ENCODE results near the gene NSFL1C.
A peak's percentile ranks its signal among the peaks of the same experiment; 100 is the strongest.

Gene NSFL1C

DNA sequence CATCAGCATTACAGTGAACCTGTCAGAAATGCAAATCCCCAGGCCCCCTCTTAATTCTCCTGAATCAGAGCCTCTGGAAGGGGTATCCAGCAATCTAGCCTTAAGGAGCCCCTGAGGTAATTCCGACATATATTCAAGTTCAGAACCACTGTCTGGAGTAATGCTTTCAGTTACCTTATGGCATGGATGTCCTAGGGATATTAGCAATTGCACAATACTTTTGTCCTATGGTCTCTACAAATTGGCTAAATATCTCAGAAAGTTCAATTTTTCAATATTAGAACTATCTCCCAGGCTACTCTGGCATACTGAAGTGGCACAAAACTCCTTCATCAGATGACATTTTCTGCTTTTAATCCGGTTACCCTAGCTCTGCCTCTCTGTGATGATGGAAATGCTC, 6.4 kb downstream of the NSFL1C start:
- no peak for DNase-seq (ENCODE audit: low spot score)

DNA sequence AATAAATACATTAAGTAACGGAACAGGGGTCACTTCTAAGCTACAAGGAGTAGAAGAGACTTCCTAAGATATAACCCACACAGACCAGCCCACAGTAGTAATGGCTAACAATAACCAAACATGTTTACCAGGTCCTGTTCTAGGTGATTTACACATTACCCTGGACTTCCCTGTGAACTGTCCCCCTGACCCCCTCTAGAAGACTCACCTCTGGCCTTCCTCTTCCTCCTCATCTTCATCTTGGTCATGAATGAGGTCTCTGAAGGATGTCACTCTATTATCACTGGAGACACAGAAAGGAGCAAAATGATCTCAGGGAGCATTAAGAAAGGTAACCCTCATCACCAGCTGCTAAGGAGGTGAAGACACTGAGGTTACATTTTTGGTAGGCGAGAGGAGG, 8.7 kb downstream of the NSFL1C start:
- DNase-seq (ENCODE audit: low spot score) = no peak

DNA sequence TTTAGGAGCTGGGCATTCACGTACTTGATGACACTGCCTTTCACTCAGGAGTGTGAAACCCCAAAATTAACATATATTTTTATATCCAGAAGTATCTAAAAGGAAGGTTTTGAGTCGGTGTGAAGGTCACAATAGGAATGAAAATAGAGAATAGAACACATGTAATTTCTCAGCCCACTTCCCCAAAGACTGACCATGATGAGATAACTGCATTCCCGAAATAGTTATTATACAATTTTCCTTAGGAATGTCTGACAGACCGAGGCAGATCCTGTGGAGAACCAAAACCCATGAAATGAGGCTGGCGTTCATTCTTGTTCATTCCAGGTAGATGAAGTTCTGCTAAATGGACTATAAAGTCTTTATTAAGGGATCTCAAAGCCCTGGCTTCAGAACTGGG, 10.3 kb downstream of the NSFL1C start:
- no peak for DNase-seq (ENCODE audit: low spot score)

DNA sequence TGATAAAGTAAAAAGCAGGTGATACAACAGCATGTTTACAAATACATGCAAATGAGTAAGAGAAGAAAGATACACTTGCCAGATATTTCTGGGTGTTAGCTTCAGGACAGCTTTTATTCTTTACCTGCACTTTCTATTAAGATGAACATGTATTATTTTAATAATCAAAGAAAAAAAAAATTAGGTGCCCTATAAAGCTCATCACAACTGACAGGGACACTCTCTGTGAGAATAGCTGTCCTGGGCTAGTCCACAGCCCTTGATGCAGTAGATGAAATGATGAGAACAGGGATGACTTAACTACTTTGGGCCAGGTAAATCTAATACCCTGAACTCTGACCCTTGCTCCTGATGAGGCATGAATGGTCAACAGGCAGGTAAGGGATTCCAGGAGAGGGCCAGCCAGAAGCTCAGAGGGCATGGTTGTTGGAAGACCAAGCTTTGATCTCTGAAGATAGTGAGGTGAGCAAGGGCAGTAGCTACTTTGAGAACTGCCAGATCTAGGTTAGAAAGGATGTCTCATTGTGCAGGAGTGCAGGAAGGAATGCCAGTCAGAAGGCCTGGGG, 15.6 kb downstream of the NSFL1C start:
- no peak for DNase-seq (ENCODE audit: low spot score)

DNA sequence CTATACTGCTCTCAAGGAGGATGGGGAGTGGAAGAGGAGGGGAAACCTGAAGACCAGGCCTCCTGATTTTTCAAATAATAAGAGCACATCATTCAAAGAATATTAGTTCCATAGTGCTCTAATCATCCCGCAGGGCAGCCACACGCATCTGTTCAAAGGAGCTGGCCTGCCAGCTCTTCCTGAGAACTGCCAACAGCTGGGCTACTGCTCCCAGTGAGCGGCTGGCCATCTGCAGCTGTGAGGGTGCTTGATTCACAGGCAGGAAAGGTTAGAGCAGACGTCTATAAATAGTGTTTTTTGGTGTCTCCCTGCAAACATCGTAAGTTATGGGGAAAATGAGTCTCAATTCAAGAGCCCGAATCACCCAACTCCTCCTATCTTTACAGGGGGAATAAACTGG, 17.3 kb downstream of the NSFL1C start:
- DNase-seq (ENCODE audit: low spot score) = no peak

DNA sequence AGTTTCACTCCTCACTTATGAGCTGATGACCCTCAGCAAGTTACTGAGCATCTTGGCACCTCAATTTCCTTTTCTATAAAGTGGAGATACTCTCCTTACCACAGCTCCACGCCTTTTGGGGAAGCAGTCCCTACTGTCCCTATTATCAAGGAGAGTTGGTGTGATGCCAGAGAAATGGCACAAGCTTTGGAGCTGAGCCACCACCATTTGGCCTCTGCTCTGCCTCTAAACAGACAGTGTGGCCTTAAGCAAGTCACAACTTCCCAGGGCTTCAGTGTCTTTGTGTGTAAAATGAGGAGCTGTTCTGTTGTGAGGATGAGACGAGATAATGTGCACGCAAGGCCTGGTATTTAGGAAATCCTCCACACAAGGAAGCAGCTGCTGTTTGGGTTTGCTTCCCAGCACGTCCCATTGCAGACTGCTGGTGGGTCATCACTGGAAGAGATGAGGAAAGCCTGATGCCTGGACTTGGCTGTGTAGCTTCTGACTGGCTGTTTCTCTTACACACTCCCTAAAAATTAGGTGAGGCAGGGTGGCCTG, 18.5 kb downstream of the NSFL1C start:
- no peak for DNase-seq (ENCODE audit: low spot score)

DNA sequence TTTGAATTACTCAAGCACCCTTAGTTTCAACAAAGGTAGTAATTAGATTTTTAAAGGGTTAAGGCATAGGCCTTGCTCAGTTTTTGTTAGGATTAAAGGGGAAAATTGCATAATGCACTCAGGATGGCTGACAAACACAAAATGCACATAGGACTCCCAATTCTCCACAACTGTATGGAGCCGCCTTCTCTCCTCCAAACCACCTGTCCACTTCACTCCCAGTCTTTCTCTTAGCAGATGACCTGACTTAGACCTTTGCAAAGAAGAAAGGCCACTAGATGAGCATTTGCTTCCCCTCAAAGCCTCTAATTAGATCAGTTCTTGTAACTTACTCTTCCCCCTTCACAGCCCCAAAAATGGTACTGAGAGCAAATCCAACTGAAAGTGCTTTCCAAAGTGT, 20.1 kb downstream of the NSFL1C start:
- DNase-seq (ENCODE audit: low spot score) = no peak

DNA sequence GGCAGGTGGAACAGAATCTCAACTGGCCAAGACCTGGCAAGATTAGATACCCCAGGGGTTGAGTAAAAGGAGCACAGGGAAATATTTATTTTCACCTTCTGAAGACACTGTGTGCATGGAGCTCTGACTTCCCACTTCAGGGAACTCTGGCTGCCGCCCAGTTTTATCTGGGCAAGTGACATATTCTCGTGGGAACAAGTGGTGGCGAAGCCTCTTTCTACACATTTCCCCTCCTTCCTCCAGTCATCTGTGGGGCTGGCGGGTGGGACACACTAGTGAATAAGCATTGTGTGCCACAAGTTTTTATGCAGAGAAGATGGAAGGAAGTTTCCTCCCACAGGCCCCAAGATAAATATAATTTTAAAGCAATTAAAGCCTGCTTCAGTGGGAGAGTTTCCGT, 23.6 kb downstream of the NSFL1C start:
- DNase-seq (ENCODE audit: low spot score) = no peak

DNA sequence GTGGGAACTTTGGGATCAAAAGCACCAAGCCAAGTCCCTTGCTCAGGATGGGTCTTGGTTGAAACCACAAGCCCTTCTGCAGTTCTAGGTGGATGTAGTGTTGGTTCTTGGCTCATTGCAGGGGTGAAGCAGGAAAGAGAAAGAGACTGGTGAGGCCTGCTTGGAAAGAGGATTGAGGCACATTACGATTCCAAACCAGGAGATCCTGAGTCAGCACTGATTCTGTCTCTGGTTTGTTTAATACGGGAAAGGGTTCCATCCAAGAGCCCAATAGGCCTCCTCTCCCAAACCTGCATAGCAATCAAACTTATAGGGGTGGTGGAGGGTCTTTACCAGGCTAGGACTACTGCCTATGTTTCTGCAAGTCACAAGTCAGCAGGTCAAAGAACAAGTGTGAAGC, 24.3 kb downstream of the NSFL1C start:
- no peak for DNase-seq (ENCODE audit: low spot score)

DNA sequence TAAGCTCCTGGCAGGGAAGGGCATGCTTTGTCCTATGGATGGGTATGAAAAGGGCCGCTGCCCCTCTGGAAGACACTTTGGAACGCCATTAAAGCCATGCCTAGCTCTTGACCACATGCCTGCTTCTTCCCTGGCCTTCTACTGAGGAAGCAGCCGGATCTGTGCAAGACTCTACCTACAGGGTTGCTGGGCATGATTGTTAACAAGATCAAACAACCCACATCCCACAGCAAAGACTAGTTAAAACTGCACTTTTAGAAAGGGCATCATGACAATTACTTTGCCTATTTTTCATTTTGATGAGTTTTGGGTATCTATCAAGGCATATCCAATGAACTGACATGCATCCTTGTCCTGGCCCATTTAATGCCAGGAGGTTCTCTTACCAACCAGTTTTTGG, 25.5 kb downstream of the NSFL1C start:
- no peak for DNase-seq (ENCODE audit: low spot score)

DNA sequence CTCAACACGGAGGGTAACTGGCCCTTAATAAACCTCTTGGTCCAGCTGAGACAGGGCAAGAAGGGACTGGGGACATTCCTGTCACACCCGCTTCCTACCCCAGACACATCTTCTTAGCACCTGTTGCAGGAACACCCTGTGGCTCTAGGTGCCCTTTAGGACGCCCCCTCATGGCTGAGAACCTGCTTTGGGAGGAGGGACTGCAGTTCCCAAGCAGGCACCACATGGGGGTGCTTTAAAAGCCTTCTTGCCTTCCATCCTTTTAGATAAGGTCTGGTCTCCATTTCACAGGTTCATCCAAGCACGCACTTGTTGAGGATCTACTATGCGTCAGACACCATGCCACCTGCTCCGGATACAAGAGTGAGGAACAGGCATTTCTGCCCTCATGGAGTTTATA, 26.6 kb downstream of the NSFL1C start:
- peak; percentile 5 for DNase-seq (ENCODE audit: low spot score)

DNA sequence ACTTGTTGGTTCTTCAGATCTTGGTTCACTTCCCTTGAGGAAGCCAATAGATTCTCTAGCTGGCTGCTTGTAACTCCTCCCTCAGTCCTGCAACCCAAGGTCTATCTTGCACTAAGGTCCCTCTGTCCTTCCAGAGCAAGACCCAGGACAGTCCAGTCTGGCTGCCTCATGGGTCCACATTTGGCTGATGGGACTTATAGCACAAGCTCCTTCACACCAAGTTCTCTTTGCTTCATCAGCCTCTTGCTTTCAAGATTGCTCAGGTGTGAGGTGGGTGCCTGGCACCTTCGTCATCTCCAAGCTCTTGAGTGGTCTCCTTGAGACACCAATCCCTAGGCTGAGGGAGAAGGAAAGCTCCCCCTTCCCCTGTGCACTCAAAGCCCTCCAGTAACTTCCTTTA, 28.3 kb downstream of the NSFL1C start:
- no peak for DNase-seq (ENCODE audit: low spot score)

DNA sequence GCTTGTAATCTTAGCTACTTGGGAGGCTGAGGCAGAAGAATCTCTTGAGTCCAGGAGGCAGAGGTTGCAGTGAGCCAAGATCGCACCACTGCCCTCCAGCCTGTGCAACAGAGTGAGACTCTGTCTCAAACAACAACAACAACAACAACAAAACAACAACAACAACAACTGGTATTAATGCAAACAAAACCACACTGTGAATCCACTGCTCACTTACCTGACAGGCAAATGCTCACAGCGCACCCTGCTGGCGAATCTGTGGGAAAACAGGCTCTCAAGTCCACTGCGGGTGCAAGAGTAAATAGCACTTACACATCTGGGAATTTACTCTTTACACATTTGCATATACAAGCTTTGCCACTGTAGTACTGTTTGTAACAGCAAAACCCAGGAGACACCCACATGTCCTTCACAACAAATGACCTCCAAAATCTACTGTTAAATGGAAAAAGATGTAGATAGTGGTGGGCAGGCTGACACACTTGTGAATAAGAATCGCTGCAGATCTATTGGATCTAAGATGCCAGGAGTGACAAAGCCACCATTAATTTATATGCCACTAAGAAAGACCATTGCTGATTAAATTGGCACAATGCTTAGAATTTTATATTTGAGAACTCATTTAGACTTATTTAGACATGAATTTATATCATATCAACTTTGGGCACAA, 29.3 kb downstream of the NSFL1C start:
- DNase-seq (ENCODE audit: low spot score) = peak; percentile 72

DNA sequence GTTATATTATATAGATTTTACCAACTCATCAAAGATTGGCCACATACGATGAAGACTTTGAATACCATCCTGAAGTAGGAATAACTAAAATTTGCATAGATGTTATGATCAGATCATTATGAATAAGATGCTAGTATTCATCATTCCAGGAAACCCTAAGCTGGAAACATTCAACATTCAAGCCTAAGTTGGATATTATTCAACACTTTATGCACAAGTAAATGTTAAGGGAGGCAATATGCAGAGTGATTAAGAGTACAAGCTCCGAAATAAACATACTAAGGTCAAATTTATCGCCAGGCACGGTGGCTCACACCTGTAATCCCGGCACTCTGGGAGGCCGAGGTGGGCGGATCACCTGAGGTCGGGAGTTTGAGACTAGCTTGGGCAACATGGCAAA, 30.4 kb downstream of the NSFL1C start:
- DNase-seq (ENCODE audit: low spot score) = no peak

DNA sequence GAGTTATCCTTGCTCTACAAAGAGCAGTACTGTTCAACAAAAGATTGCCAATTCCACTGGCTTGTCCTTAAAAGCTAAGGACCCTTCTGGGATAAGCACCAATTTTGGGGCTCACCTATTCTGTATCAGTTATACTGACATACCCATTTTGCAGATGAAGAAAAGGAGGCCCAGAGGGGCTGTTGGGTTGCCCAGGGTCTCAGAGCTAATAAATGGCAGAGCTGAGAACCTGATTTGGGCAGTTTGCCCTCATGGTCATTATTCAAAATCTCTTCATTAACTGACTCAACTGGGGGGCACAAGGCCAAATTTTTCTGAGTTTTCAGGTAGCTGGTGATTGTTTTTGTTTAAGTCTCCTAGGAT, 31.3 kb downstream of the NSFL1C start:
- no peak for DNase-seq (ENCODE audit: low spot score)

DNA sequence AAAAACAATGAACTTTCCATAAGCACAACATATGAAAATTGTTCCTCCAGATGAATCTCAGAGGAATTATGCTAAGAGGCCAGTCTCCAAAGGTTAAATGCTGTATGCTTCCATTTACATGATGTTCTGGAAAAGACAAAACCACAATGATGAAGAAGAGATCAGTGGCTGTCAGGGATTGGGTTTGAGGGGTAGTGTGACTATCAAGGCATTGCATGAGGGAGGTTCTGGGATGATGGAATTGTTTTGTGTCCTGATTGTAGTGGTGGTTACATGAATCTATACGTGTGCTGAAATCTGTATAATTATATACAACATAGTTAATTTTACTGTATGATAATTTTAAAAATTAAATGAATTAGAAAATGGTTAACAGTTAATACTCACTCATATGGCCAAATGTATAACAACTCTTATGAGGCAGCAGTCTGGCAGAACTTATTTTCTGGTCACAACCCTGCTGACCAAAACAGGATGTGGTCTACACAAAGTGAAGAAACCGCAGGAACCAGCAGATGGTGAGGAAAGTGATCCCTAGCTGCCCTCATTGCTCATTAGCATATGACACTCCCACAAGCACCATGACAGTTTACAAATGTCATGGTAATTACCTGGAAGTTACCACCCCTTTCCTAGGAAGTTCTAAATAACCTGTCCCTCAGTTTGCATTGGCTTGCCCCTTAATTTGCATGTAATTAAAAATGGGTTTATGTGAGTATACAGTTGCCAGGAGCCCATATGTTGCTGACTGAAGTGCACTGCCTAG, 31.9 kb downstream of the NSFL1C start:
- peak; percentile 12 for DNase-seq (ENCODE audit: low spot score)

DNA sequence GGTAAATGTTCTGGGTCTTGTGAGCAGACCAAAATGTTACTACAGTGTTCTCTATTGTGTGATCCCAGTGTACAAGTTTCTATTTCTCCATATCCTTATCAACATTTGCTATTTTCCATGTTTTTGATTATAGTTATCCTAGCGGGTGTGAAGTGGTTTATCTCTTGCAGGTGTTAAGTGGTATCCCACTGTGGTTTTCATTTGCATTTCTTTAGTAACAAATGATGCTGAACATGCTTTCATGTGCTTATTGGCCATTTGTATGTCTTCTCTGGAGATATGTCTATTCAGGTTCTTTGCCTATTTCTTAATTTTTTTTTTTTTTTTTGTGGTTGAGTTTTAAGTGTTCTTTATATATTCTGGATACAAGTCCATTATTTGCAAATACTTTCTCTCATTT, 35.5 kb downstream of the NSFL1C start:
- DNase-seq (ENCODE audit: low spot score) = no peak

DNA sequence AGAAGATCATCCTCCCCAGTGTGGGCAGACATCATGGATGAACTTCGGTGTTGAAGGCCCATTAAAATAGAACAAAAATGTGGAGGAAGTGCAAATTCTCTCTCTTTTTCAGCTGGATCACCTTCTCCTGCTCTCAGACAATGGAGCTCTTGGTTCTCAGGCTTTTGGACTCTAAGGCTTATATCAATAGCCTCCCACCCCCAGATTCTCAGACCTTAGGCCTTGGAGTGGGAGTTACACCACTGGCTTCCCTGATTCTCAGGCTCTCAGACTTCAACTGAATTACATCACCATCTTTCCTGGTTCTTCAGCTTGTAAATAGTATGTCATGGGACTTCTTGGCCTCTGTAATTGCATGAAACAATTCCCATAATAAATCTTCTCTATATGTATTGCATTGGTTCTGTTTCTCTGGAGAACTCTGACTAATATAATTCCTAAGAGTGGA, 36.6 kb downstream of the NSFL1C start:
- DNase-seq (ENCODE audit: low spot score) = no peak

DNA sequence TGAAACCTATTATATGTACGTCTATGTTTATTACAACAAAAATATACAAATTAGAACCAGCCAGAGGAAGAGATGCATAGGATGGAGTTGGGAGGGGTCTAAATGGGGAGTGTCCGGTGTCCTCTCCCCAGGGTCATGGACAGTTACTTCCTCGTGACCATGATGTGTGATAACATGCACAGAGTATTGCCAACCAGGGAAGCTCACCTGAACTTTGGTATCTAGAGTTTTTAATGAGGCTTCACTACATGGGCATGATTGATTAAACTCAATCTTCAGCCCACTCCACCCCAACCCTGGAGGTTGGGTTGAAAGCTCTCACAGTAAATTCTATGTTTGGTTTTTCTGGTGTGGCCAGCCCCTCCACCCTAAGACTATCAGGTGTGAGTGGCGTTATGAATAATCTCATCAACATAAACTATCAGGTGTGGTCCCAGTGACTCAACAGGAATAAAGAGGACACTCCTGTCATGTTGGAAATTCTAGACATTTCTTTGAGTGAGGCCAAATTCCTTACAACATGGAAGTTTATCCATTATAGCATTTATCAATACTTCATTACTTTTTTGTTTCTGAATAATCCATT, 37.4 kb downstream of the NSFL1C start:
- no peak for DNase-seq (ENCODE audit: low spot score)

DNA sequence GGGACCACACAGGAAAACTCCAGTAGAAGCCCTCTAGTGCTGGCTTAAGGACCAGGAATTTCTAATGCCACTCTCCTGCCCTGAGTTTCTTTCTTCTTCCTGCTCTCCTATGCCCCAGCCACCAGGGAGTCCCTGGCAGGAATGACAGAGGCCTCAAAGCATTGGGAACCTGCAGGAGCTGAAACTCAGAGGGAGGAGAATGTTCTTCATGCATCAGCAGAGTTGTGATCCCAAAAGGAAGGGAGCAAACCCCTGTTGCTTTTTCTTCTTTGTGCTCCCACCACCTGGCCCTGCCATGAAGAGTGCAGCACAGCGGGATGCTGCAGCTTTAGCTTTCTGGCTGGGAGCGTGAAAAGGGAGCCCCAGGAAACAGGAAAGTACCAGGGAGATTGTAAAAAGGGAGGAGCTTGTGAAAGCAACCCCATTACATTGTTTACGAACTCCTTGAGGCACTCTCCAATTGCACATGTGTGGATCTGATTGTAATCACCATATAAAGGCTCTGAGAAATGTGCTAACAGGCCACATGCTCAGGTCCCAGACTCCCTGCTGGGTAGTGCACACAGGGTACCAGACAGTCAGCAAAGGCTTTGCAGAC, 39.1 kb downstream of the NSFL1C start:
- DNase-seq (ENCODE audit: low spot score) = no peak

DNA sequence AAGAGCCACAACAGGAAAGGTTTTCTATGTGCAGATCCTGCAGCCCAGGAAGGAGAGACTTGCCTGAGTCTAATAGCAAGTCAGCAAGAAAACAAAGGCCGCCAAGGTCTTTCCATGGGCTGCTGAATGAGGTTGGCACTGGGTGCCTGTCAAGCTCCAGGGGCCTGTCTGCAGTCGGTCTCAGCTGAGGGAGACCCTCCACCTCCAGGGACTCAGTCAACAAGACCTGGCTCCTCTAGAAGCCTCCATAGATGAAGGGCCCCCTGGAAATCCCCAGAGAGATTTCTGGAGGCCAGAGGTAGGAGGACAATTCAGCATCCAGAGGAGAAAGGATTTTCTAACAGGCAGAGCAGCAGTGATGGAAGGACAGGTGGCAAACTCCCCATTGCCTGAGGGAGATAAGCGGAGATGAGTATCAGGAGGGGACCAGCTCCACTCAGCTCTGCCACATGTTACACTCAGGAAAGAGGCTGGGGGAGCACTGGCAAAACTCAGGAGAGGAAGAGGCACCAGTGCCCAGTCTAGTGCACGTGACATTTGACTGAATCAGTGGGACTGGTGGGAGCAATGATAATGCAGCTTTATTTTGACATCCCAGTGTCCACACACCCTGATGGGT, 40.3 kb downstream of the NSFL1C start:
- DNase-seq (ENCODE audit: low spot score) = no peak

DNA sequence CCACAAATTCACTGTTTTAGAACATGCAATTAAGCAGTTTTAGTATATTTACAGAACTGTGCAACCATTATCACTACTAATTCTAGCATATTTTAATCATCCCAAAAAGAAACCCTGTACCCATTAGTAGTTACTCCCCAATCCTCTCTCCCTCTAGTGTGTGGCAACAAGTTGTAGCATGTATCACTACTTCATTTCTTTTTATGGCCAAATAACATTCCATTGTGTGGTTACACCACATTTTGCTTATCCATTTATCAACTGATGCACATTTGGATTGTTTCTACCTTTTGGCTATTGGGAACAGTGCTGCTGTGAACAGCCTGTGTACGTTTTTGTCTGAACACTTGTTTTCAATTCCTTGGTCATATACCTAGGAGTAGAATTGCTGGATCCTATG, 42.3 kb downstream of the NSFL1C start:
- DNase-seq (ENCODE audit: low spot score) = no peak
